ENCODE results near the gene WWP2. TPM values are rescaled to one million over a fixed set of nuclear protein-coding genes. Genes with fewer than 3 reads are reported as not detected.

Gene WWP2
- total and polyA plus RNA-seq, 7 donors: 12.2 to 26.0 (median 19.0) TPM

DNA sequence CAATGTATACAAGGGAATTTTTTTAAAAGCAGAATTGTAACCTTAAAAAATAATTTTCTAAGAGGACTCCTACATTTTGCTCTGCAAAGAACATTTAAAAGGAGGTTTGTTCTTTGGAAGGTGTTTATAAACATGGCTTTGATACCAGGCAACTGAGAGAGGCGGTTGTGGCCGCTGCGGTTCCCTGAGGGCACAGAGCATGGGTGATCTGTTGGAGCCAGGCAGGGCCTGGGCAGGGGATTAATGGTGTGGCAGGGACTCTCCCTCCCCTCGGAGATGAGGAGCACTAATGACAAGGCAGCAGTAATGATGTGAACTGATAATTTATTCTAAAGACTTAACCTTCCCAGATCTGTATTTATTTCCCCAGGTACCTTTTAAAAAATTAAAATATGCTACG is 65.4 kb downstream of the WWP2 start:
- TF ChIP-seq, protein P1, sequence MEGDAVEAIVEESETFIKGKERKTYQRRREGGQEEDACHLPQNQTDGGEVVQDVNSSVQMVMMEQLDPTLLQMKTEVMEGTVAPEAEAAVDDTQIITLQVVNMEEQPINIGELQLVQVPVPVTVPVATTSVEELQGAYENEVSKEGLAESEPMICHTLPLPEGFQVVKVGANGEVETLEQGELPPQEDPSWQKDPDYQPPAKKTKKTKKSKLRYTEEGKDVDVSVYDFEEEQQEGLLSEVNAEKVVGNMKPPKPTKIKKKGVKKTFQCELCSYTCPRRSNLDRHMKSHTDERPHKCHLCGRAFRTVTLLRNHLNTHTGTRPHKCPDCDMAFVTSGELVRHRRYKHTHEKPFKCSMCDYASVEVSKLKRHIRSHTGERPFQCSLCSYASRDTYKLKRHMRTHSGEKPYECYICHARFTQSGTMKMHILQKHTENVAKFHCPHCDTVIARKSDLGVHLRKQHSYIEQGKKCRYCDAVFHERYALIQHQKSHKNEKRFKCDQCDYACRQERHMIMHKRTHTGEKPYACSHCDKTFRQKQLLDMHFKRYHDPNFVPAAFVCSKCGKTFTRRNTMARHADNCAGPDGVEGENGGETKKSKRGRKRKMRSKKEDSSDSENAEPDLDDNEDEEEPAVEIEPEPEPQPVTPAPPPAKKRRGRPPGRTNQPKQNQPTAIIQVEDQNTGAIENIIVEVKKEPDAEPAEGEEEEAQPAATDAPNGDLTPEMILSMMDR (IDR thresholded peaks at IDR 0.05): no peak
- intact Hi-C loops (cut with DNase I): loop anchor here in 1 of 2 donors (2.0 to 10.0 kb wide), 2 partner anchors 21 to 53 kb away; no protein-coding TSS in a partner anchor
- ATAC-seq: no peak
- Histone ChIP-seq H3K27ac (no peak overlapping the region), H3K27me3 (ENCODE audit: insufficient read depth in 3 of 3, low read length in 2 of 3) (no peaks in the 10 kb centered on the region), H3K36me3 (ENCODE audit: insufficient read depth in 1 of 2, low read depth in 1 of 2) (no peaks in the 10 kb centered on the region), H3K4me3 (no peak overlapping the region), H3K9me3 (no peaks in the 10 kb centered on the region), H3K4me1 (no peaks in the 10 kb centered on the region)
- WGBS, 3 donors: 82 to 83% (median 83%) methylated on average over 5 of the region's 5 CpGs
- DNase-seq: no peak

- WGBS, 3 donors: 60 to 82% (median 73%) methylated on average over 1 of the region's 1 CpG
- no peak for ATAC-seq
- H3K4me1 ChIP-seq: peaks cover 15% of the 10 kb centered on the region
- H3K27me3 ChIP-seq (ENCODE audit: insufficient read depth in 3 of 3, low read length in 2 of 3): no peaks in the 10 kb centered on the region
- H3K27ac ChIP-seq: no peak overlapping the region
- TF ChIP-seq, protein P1 (IDR thresholded peaks at IDR 0.05): no peak
- no peak for DNase-seq
- H3K4me3 ChIP-seq: no peak overlapping the region
- intact Hi-C loops (cut with DNase I): loop anchor here in 1 of 2 donors (10.0 kb wide), 1 partner anchor 55 kb away; no protein-coding TSS in a partner anchor
- no peaks in the 10 kb centered on the region for H3K9me3 ChIP-seq
- no peaks in the 10 kb centered on the region for H3K36me3 ChIP-seq (ENCODE audit: insufficient read depth in 1 of 2, low read depth in 1 of 2)
Measured at GRCh38 chr16:69829338-69829737, 67.2 kb downstream of the WWP2 start.

DNA sequence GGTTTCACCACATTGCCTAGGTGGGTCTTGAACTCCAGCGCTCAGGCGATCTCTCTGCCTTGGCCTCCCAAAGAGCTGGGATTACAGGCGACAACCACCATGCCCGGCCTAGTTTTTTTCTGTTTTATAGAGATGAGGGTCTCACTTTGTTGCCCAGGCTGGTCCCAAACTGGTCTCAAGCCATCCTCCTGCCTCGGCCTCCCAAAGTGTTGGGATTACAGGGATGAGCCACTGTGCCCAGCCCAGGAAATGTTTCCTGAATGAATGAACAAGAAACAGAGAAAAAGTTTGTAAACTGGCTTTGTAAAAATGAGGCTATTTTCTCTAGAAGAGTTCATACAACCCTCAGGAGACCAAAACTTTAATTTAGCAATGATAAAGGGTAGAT is 68.0 kb downstream of the WWP2 start:
- no peaks in the 10 kb centered on the region for H3K27me3 ChIP-seq (ENCODE audit: insufficient read depth in 3 of 3, low read length in 2 of 3)
- H3K4me1 ChIP-seq: peaks cover 23% of the 10 kb centered on the region
- intact Hi-C loops (cut with DNase I): no loop called here
- TF ChIP-seq, protein P1 (IDR thresholded peaks at IDR 0.05): no peak
- DNase-seq: no peak
- WGBS, 3 donors: 96 to 98% (median 98%) methylated on average over 5 of the region's 5 CpGs
- H3K4me3 ChIP-seq: no peak overlapping the region
- no peaks in the 10 kb centered on the region for H3K36me3 ChIP-seq (ENCODE audit: insufficient read depth in 1 of 2, low read depth in 1 of 2)
- ATAC-seq: no peak
- H3K27ac ChIP-seq: no peak overlapping the region
- H3K9me3 ChIP-seq: no peaks in the 10 kb centered on the region

DNA sequence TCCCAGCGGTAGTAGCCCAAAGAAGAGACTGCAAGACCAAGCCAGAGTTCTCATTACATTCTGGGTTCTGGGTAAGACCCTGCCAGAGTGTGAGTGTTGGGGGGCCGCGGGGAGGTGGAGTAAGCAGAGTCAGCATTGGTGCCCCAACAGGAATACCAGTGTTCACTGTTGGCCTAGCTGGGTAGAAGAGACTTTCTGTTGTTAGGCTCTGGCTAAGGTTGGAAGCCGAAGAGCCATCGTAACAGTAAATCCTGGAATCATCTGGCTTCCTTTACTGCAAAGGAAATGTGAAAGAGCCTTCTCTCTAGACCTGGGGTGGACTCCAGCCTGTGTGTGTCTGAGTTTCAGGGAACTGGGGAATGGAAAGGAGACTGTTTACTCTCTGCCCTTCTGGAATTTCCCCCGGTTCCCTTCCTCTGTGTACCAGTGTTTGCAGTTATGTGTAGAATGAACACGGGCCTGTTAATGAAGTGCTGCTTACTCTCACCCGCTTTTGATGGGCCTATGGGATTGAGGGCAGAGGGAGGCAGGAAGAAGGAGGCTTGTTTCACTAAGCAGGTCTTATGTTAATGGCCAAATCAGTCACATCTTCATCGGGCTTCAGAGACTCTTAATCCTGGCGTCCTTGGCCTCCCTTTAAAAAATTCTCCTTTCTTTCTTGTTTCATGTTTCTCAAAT is 68.5 kb downstream of the WWP2 start:
- Histone ChIP-seq H3K4me3 (no peak overlapping the region), H3K27ac (no peak overlapping the region), H3K9me3 (no peaks in the 10 kb centered on the region), H3K4me1 (peaks cover 27% of the 10 kb centered on the region), H3K27me3 (ENCODE audit: insufficient read depth in 3 of 3, low read length in 2 of 3) (no peaks in the 10 kb centered on the region), H3K36me3 (ENCODE audit: insufficient read depth in 1 of 2, low read depth in 1 of 2) (no peaks in the 10 kb centered on the region)
- TF ChIP-seq, protein P1 (IDR thresholded peaks at IDR 0.05): no peak
- intact Hi-C loops (cut with DNase I): no loop called here
- WGBS, 3 donors: 73 to 80% (median 80%) methylated on average over 10 of the region's 10 CpGs
- DNase-seq: no peak
- no peak for ATAC-seq

All from psoas muscle (tissue), 8 donors.